Fibroblast of the aortic adventitia (primary cell): ENCODE data around the gene NCAPD2. TPM values are rescaled to one million over a fixed set of nuclear protein-coding genes. Genes with fewer than 3 reads are reported as not detected.
A peak's percentile ranks its signal among the peaks of the same experiment; 100 is the strongest.

Experiments used
- DNase-seq: peaks from one replicate; pipeline ENCODE4 v3.0.0-alpha.2; 2010; ENCODE audit warnings: low read depth
- H3K4me3 ChIP-seq: 2 replicates; pipeline ENCODE4 v1.5.1; 2011; ENCODE audit warnings: low read depth, mild to moderate bottlenecking, control low read depth, low read length, moderate library complexity
- total RNA-seq: library from RNA; depleted of rRNA; stranded (reverse); fragments of >200 nt; gene quantifications from 2 replicates; pipeline ENCODE4 v1.2.3, GENCODE V29; 2012; ENCODE audit warnings: low replicate concordance
- TF ChIP-seq, protein P1 (sequence below): IDR thresholded peaks from 2 replicates; pipeline ENCODE4 v1.5.1; 2011; ENCODE audit warnings: mild to moderate bottlenecking, low read length, control low read depth, inconsistent platforms; ENCODE audit not compliant: insufficient read depth

Gene NCAPD2
- total RNA-seq, 1 donor, result 43.1 TPM

DNA sequence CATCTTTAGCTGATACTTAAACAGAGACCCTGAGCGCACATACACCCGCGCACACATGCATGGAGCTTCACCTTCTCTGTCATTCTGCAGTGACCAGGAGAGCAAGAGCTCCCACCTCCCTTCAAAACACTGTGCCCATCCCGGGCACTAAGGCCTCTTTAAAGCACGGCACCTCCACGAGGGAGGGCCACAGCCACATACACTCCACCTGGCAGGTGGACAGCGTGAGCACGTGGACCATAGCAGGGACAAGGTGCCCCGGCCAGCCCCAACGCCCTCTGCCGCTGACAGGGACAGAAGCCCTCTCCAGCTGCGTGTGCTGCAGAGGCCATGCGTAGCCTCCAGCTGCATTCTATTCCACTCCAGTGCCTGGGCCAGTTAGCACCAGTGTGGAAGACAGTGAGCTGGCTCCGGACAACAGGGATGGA is 45.8 kb downstream of the NCAPD2 start:
- H3K4me3 ChIP-seq, result no peak overlapping the region
- TF ChIP-seq, protein P1, sequence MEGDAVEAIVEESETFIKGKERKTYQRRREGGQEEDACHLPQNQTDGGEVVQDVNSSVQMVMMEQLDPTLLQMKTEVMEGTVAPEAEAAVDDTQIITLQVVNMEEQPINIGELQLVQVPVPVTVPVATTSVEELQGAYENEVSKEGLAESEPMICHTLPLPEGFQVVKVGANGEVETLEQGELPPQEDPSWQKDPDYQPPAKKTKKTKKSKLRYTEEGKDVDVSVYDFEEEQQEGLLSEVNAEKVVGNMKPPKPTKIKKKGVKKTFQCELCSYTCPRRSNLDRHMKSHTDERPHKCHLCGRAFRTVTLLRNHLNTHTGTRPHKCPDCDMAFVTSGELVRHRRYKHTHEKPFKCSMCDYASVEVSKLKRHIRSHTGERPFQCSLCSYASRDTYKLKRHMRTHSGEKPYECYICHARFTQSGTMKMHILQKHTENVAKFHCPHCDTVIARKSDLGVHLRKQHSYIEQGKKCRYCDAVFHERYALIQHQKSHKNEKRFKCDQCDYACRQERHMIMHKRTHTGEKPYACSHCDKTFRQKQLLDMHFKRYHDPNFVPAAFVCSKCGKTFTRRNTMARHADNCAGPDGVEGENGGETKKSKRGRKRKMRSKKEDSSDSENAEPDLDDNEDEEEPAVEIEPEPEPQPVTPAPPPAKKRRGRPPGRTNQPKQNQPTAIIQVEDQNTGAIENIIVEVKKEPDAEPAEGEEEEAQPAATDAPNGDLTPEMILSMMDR, result no peak
- DNase-seq, result no peak

DNA sequence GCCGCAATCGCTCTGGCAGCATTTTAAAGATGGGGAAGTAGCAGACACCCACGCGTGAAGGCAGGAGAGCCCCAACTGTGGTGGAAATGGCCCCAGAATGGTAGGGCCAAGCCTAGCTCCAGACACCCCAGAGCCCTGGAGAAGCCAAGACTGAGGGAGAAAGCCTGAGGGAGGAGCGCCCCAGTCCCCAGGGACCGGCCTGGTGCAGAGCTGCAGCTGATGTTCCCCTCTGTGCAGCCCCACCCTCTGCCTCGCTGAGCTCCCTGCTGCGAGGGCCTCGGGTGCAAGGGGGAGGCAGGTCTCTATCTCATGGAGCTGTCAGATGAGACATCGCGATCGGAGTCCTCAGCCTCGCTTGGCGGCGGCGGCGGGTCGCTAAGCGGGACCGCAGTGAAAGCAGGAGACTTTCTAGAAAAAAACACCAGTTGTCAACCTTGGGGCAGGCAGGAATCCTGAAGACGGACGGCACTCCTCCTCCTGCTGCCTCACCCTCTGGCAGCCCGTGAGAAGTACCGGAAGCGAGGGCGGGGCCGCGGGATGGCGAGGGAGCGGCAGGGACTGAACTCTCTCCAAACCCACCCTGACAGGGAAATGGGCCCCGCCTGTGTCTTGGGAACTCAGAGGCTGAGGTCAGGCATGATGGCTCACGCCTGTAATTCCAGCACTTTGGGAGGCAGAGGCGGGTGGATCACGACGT is 46.4 kb downstream of the NCAPD2 start:
- H3K4me3 ChIP-seq, result peak overlapping the region; percentile 9
- TF ChIP-seq, protein P1, result no peak
- peak; percentile 95 for DNase-seq

DNA sequence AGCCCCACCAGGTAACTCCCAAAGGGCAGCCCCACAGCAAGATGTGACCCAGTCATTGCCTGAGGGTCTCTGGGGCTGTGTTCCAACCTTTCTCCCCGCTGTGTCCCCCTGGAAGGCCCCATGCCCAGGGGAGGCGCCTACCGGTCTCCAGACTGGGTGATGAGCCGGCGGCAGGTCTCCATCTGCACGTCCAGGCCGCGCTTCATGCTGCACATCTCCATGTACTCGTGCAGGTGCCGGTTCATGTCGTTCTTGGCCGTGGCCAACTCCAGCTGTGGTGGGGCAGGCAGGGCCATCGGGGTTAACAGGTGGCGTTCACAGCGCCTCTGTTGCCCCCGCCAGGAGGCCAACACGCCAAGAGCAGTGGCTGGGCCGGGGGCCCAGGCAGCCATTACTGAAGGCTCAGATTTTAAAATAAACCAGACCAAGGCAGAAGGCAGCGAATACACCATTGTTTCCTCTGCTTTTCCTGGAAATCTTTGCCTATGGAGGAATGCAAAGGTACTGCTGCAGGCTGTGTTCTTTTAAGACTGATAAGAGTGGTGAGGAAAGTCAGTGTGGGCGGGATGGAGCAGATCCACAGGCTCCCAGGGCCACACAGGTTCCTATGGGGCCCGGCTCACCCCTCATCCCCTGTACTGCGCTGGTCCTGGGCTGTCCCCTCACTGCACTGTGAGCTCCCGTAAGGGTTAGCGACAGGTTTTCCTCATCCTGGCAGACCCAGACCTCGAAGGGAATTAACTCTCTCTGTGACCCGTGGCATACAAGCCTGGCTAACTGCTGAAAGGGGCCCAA is 47.7 kb downstream of the NCAPD2 start:
- TF ChIP-seq, protein P1, result no peak

DNA sequence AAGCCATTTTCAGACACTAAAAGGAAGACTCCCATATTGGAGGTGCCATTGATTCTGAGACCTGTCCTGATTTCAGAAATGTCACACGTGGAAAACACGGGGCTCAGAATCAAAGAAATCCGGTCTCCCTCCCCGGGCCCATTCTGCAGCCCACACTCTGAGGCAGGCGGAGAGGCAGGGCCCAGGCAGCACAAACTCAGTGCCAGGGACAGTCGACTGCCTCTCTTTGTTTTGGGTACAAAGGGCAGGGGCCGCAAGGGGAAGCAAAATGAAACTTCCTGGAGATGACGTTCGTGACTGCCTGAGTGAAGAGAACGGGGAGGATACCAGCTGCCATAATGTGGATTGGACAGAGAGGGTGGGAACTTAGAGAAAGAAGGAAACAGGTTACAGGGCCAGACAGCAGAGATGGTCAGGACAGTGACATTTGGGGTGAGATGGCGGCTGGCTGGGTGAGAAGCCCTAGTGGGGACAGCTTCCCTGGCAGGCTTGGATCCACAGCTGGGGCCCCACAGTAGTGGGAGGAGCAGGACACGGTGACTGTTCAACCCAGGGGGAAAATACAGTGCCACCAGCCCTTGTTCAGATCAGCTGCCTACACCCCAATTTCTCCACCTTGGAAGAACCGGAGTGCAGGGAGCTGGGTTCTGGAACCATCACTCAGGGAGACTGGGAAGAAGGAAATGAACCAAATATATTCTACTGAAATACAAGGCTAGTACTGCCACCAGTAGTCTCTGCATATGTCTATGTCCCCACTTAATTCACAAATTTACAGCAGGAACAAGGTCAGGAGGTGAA is 48.5 kb downstream of the NCAPD2 start:
- TF ChIP-seq, protein P1, result no peak
- no peak overlapping the region for H3K4me3 ChIP-seq
- no peak for DNase-seq

More for the DNA sequence above, 47.7 kb downstream of the NCAPD2 start:
- no peak overlapping the region for H3K4me3 ChIP-seq
- DNase-seq, result no peak

DNA sequence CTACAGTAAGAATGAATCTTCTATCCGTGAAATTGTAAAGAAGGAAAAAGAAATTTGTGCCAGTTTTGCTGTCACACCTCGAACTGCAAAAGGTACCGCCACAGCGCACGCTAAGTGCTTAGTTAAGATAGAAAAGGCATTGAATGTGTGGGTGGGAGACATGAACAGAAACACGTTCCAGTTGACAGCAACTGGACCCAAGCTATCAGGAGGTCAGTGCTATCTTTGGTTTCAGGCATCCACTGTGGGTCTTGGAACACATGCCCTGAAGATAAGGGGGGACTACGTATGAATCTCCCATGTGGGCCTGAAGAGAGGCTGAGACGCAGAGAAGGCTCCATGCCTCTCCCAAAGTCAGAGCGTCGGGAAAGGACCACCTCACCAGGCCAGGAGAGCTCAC is 52.1 kb downstream of the NCAPD2 start:
- DNase-seq, result no peak
- no peak overlapping the region for H3K4me3 ChIP-seq
- TF ChIP-seq, protein P1, result no peak

DNA sequence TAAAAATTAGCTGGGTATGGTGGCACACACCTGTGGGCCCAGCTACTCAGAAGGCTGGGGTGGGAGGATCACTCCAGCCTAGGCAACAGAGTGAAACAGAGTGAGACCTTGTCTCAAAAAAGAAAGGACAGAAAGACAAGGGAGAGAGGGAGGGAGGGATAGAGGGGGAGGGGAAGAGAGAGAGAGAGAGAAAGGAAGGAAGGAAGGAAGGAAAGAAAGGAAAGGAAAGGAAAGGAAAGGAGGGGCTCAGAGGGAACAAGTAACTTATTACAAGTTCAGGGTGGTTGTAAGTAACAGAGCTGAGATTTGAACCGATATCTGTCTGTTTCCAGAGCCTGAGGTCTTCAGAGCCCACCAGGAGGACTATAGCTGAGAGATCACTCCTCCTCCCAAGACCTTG is 53.7 kb downstream of the NCAPD2 start:
- TF ChIP-seq, protein P1, result no peak
- peak overlapping the region; percentile 63 for H3K4me3 ChIP-seq
- DNase-seq, result no peak
